GM12873 (cell line): ENCODE measurements around the gene ALKAL2.

Source experiments
- TF ChIP-seq, protein P1 (sequence below): IDR thresholded peaks from 2 replicates; pipeline ENCODE4 v1.5.1; 2012; ENCODE audit warnings: low read depth, mild to moderate bottlenecking, moderate library complexity, low read length, control low read depth; ENCODE audit not compliant: insufficient read depth; ENCODE audit errors: missing control alignments

The ALKAL2 gene

DNA sequence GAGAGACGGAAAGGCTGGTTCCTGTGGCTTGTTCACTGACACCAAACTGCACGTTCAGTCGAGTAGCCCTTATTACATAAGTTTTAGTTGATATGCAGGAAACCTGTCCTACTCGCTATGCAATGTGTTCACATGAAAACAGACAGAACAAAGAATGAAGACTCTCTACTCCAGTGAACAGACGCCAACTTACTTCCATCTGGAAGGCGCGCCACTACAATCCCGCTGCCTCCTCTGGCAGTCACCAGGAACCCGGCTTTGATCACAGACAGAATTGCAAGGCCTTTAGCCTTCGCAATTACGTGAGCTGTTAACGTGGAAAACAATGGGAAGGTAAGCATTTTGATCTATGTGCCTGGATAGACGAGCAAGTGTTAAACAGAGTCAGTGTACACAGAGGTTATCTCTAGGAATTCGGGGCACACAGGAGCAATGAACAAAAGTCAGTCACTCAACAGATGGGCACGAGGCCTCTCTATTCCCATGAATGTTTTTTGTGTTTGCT, 38.3 kb downstream of the ALKAL2 start:
- TF ChIP-seq, protein P1, sequence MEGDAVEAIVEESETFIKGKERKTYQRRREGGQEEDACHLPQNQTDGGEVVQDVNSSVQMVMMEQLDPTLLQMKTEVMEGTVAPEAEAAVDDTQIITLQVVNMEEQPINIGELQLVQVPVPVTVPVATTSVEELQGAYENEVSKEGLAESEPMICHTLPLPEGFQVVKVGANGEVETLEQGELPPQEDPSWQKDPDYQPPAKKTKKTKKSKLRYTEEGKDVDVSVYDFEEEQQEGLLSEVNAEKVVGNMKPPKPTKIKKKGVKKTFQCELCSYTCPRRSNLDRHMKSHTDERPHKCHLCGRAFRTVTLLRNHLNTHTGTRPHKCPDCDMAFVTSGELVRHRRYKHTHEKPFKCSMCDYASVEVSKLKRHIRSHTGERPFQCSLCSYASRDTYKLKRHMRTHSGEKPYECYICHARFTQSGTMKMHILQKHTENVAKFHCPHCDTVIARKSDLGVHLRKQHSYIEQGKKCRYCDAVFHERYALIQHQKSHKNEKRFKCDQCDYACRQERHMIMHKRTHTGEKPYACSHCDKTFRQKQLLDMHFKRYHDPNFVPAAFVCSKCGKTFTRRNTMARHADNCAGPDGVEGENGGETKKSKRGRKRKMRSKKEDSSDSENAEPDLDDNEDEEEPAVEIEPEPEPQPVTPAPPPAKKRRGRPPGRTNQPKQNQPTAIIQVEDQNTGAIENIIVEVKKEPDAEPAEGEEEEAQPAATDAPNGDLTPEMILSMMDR = no peak

DNA sequence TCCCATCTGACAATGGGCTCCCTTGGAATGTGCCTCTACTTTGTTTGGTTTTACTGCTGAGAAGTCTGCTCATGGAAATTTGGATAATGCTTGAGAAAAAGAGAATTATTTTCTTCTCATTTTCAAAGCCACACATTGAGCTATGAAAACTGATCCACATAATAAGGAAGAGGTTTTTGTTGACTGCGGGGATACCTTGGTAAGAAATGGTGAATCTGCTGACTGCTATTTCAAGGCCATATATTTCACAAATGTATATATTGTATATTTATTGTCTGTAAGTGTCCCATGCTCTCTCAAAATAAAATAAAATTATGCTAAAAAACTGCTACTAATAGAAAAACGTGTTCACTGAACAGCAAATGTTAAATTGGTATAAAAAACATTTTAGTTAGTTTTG, 39.2 kb downstream of the ALKAL2 start:
- TF ChIP-seq, protein P1 = no peak

DNA sequence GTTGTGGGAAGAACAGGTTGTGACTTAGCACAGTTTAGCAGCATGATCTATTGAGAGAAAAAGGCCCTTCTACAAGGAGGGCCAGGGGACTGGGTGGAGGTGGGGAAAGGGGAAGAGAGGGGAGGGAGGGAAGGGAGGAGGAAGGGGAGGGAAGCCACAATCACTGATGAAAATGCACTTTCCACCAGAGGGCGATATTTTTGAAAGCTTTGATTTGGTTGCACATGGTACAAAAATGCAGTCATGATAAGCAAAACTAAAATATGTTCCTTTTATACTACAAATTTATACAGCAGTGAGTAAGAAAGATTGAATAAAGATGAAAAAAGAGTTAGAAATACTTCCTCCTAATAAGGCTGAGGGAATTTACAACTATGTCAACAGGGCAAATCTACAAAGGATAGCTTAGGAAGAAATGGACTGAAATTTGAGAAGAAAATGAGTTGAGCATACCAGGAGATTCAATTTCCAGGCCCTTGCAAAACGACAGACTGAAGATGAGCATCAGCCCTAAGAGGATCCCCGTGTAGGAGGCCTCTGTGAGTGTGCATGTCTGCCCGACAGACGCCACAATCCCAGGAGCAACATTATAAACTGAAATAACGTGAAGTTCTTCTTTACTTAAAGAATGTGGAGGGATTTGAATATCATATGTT, 41.3 kb downstream of the ALKAL2 start:
- TF ChIP-seq, protein P1 = peak; percentile 62

DNA sequence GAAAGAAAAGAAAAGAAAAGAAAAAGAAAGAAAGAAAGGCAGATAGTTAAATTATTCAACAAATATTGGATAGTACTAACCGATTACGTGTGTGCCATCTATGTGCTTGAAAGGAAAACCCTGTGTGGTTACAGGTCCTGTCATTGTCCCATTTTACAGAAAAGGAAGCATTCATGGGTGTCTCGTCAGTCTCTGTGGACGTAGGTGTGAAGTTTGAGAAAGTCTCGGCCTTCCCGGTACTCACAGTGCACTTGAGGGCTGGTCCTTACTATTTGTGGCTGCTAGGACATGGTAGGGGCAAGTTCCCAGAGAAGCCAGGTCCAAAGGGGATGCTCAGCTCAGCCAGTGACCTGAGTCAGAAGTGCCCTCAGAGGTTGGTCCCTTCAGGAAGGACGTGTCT, 43.3 kb downstream of the ALKAL2 start:
- TF ChIP-seq, protein P1 = no peak

DNA sequence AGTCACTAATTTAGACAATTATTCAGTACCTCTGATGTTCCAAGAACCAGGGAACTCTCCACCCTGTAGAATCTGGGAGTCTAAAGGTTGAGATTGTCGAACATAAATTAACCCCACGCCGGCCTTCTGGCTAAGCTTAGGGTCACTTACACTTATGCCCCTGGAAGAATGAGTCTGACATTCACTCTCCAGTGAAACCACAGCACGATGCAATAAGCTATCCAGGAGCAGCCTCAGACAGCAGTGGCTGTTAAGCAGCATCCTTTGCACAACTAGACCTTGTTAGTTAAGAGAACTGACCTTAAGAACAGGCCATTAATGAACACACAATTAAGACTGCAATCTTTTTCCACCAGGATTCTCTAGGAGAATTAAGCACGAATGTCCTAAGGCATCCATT, 49.0 kb downstream of the ALKAL2 start:
- TF ChIP-seq, protein P1 = no peak

DNA sequence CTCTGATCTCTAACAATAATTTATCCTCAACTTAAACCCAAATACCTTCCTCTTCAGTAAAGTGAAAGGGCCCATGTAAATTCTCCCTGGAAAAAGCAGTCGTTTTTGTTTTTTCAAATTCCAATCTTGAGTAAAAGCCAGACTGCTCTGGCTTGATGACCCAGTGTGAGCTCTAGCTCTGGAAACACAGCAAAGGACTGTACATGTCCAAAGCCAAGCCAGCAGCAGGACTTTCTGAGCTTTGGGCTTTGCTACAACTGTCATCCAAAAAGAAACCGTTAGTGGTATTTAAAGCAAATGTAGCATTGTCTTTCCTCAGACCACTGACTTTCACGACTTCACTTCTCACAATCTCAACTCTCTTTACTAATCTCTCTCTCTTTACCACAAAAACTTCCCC, 49.5 kb downstream of the ALKAL2 start:
- TF ChIP-seq, protein P1 = no peak

DNA sequence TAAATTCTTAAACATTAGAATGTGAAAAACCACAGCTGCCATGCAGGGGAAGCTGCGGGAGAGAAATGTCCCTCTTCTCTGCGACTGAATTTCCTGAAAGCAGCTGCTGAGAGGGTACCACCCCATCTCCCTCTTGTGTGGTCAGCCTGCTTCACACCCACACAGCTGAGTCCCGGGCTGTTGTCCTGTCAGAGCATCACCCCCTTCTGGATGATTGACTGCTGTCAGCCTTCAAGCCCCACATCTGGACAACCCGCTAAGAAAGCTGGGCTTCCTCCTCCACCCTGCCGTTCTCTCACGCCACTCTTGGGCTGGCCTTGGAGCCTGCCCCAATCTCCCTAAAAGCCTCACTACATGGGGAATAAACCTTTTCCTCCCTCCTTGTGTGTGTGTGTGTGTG, 50.0 kb downstream of the ALKAL2 start:
- TF ChIP-seq, protein P1 = no peak
